ENCODE results near the gene LRP4. TPM values are rescaled to one million over a fixed set of nuclear protein-coding genes. Genes with fewer than 3 reads are reported as not detected.

LRP4 gene
- total and polyA plus RNA-seq, 2 experiments from 2014 or later, result 15.9 to 19.2 TPM

DNA sequence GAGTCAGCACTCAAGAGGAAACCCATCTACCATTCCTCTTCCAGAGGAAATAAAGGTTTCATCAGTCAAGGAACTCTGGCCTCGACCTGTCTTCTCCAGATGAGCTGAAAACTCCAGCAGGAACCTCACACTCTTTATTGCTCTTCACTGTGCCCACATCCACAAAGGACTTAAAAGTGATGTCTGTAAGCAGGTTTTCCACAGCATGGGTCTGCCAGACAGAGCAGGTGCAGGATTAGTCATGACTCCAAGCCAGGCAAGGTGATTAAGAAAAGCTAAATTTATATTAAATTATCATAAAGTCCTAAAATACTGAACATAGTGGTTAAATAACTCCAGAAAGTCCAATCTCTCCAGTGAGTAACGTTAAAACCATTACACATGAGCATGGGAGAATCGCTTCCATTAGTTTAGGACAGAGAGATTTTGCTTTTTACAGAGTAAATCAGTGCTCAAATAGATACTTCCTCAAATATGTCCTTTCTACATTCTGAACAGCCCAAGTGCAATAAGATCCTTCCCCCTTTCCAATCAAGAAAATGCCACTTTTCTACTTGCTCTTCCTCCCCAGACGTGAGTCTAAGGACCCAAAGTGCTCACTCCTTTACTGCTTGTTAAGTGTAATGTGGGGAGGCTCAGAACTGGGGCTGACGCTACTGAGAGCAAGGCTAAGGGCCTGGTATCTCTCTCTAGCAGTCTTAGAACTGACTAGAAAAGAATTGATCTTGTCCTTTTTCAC is 61.6 kb downstream of the LRP4 start:
- H3K27ac ChIP-seq, result no peak overlapping the region

GRCh38 chr11:46855863-46856262 is 62.5 kb downstream of the LRP4 start:
- Histone ChIP-seq H3K27ac (no peak overlapping the region), H3K9me3 (ENCODE audit: low read depth) (no peaks in the 10 kb centered on the region), H3K36me3 (peaks cover 22% of the 10 kb centered on the region), H3K27me3 (no peaks in the 10 kb centered on the region), H3K4me1 (ENCODE audit: low read depth) (no peaks in the 10 kb centered on the region), H3K4me3 (no peak overlapping the region)
- no peak for DNase-seq (ENCODE audit: low read depth in 1 of 2, low spot score in 1 of 2)
- TF ChIP-seq, protein P1, sequence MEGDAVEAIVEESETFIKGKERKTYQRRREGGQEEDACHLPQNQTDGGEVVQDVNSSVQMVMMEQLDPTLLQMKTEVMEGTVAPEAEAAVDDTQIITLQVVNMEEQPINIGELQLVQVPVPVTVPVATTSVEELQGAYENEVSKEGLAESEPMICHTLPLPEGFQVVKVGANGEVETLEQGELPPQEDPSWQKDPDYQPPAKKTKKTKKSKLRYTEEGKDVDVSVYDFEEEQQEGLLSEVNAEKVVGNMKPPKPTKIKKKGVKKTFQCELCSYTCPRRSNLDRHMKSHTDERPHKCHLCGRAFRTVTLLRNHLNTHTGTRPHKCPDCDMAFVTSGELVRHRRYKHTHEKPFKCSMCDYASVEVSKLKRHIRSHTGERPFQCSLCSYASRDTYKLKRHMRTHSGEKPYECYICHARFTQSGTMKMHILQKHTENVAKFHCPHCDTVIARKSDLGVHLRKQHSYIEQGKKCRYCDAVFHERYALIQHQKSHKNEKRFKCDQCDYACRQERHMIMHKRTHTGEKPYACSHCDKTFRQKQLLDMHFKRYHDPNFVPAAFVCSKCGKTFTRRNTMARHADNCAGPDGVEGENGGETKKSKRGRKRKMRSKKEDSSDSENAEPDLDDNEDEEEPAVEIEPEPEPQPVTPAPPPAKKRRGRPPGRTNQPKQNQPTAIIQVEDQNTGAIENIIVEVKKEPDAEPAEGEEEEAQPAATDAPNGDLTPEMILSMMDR (IDR thresholded peaks at IDR 0.05; ENCODE audit: low read depth, low read length), result no peak

More for the DNA sequence above, 61.6 kb downstream of the LRP4 start:
- H3K27me3 ChIP-seq, result no peaks in the 10 kb centered on the region
- H3K4me1 ChIP-seq (ENCODE audit: low read depth), result no peaks in the 10 kb centered on the region
- TF ChIP-seq, protein P1 (IDR thresholded peaks at IDR 0.05; ENCODE audit: low read depth, low read length), result no peak
- H3K4me3 ChIP-seq, result no peak overlapping the region
- H3K9me3 ChIP-seq (ENCODE audit: low read depth), result no peaks in the 10 kb centered on the region
- peaks cover 25% of the 10 kb centered on the region for H3K36me3 ChIP-seq
- no peak for DNase-seq (ENCODE audit: low read depth in 1 of 2, low spot score in 1 of 2)

DNA sequence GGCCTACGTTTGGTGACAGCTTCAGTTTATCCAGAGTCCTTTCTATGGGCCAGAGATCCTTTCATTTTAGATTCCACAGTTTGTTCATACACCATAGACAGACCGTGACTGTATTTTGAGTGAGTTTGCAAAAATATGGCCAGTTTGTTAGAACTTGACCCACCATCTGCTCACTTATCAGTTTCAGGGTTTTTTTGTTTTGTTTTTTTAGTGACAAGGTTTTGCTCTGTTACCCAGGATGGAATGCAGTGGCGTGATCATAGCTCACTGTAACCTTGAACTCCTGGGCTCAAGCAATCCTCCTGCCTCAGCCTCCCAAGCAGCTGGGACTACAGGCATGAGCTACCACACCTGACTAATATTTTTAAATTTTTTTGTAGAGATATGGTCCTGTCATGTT is 63.2 kb downstream of the LRP4 start:
- no peak for DNase-seq (ENCODE audit: low read depth in 1 of 2, low spot score in 1 of 2)
- no peak overlapping the region for H3K27ac ChIP-seq
- H3K36me3 ChIP-seq, result peaks cover 17% of the 10 kb centered on the region
- no peaks in the 10 kb centered on the region for H3K9me3 ChIP-seq (ENCODE audit: low read depth)
- no peaks in the 10 kb centered on the region for H3K4me1 ChIP-seq (ENCODE audit: low read depth)
- no peaks in the 10 kb centered on the region for H3K27me3 ChIP-seq
- no peak overlapping the region for H3K4me3 ChIP-seq
- TF ChIP-seq, protein P1 (IDR thresholded peaks at IDR 0.05; ENCODE audit: low read depth, low read length), result no peak

DNA sequence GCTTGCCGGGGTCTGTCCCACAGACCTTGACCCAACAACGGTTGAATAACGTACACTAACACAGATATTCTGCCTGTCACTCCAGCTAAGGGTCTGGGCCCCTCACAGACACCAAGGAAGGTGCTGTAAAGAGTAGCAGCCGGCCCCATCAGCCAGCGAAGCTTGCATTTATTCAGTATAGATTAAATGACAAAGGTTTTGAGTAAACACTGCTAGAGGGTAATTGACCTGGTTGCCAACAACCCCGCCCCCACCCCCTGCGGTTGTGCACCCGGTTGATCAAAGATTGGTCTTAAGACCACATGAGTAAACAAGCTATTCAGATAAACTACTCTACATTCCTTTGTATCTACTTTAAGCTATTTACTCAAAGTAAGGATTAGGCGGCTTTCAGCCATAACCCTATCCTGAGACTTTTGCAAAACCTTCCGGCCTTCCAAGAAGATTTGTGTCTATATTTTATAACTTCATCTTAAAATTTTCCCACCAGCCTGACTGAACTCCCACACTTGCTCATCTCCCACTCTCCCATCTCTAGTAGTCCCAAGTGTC is 67.4 kb downstream of the LRP4 start:
- H3K36me3 ChIP-seq, result no peaks in the 10 kb centered on the region
- H3K27ac ChIP-seq, result no peak overlapping the region
- H3K9me3 ChIP-seq (ENCODE audit: low read depth), result no peaks in the 10 kb centered on the region
- no peaks in the 10 kb centered on the region for H3K4me1 ChIP-seq (ENCODE audit: low read depth)
- no peaks in the 10 kb centered on the region for H3K27me3 ChIP-seq
- DNase-seq (ENCODE audit: low read depth in 1 of 2, low spot score in 1 of 2), result no peak
- TF ChIP-seq, protein P1 (IDR thresholded peaks at IDR 0.05; ENCODE audit: low read depth, low read length), result no peak
- no peak overlapping the region for H3K4me3 ChIP-seq

DNA sequence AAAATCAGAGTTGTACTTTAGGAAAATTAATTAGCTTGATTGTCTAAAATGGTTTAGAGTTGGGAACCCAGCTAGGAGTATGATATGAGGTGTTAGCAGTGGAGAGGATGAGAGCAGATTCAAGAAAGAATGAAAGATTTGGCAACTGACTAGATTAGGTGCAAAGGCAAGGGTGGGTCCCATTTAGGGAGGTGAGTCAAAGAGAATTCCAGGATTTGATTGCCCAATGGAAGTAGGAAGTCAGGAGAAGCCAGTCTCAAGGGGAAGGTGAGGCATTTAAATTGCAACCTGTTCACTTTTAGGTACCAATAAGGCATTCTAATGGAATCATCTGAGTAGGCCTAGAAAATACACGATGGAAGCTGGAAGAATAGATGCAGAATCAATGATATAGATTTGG is 68.7 kb downstream of the LRP4 start:
- Histone ChIP-seq H3K36me3 (no peaks in the 10 kb centered on the region), H3K4me1 (ENCODE audit: low read depth) (peaks cover 6% of the 10 kb centered on the region), H3K9me3 (ENCODE audit: low read depth) (no peaks in the 10 kb centered on the region), H3K4me3 (no peak overlapping the region), H3K27ac (no peak overlapping the region), H3K27me3 (no peaks in the 10 kb centered on the region)
- no peak for DNase-seq (ENCODE audit: low read depth in 1 of 2, low spot score in 1 of 2)
- TF ChIP-seq, protein P1 (IDR thresholded peaks at IDR 0.05; ENCODE audit: low read depth, low read length), result no peak
